Activated naive CD8-positive, alpha-beta T cell treated with anti-CD3 and anti-CD28 coated beads for 36 hours (primary cell): ENCODE data around the gene GGCX. TPM values are rescaled to one million over a fixed set of nuclear protein-coding genes. Genes with fewer than 3 reads are reported as not detected.
A peak's percentile ranks its signal among the peaks of the same experiment; 100 is the strongest.

Source experiments
- DNase-seq: peaks from one replicate; pipeline ENCODE4 v3.0.0; 2021
- H3K27ac Mint-ChIP-seq: one replicate; pipeline ENCODE4 v1.8.0; 2022; ENCODE audit warnings: mild to moderate bottlenecking, moderate library complexity, mixed read lengths
- H3K27me3 Mint-ChIP-seq: one replicate; pipeline ENCODE4 v1.8.0; 2022; ENCODE audit warnings: mild to moderate bottlenecking, mixed read lengths
- H3K36me3 Mint-ChIP-seq: one replicate; pipeline ENCODE4 v1.8.0; 2021; ENCODE audit warnings: mild to moderate bottlenecking, mixed read lengths
- H3K4me1 Mint-ChIP-seq: one replicate; pipeline ENCODE4 v1.8.0; 2021; ENCODE audit warnings: mixed read lengths
- H3K4me3 Mint-ChIP-seq: one replicate; pipeline ENCODE4 v1.8.0; 2022; ENCODE audit warnings: mild to moderate bottlenecking, moderate library complexity, mixed read lengths
- H3K9me3 Mint-ChIP-seq: one replicate; pipeline ENCODE4 v1.8.0; 2022; ENCODE audit warnings: mixed read lengths
- total RNA-seq, 2 experiments: library from RNA; stranded (reverse); gene quantifications; one replicate each; pipeline ENCODE4 v1.2.3, GENCODE V29; 2021

GGCX gene
- total RNA-seq, 2 experiments from 2014 or later: 19.6 to 19.9 TPM

GRCh38 chr2:85584857-85585780 is 23.8 kb upstream of the GGCX start:
- Mint-ChIP-seq H3K4me3 (peak overlapping the region; percentile 82), H3K4me1 (peaks cover 46% of the 10 kb centered on the region), H3K36me3 (peaks cover 18% of the 10 kb centered on the region), H3K27ac (peak overlapping the region; percentile 91), H3K27me3 (no peaks in the 10 kb centered on the region), H3K9me3 (no peaks in the 10 kb centered on the region)
- DNase-seq: peak; percentile 38

- no peaks in the 10 kb centered on the region for H3K27me3 Mint-ChIP-seq
- no peaks in the 10 kb centered on the region for H3K9me3 Mint-ChIP-seq
- H3K36me3 Mint-ChIP-seq: peaks cover 18% of the 10 kb centered on the region
- H3K27ac Mint-ChIP-seq: peak within 1 kb of the TSS; percentile 91
- peak within 1 kb of the TSS; percentile 82 for H3K4me3 Mint-ChIP-seq
- peaks cover 51% of the 10 kb centered on the region for H3K4me1 Mint-ChIP-seq
- peak; percentile 54 for DNase-seq
Measured at GRCh38 chr2:85584354-85584856, 23.1 kb upstream of the GGCX start, which contains the start of gene VAMP5. VAMP5 (plus strand) TSS chr2:85584431; CDS start chr2:85584491, 60 bp downstream.

DNA sequence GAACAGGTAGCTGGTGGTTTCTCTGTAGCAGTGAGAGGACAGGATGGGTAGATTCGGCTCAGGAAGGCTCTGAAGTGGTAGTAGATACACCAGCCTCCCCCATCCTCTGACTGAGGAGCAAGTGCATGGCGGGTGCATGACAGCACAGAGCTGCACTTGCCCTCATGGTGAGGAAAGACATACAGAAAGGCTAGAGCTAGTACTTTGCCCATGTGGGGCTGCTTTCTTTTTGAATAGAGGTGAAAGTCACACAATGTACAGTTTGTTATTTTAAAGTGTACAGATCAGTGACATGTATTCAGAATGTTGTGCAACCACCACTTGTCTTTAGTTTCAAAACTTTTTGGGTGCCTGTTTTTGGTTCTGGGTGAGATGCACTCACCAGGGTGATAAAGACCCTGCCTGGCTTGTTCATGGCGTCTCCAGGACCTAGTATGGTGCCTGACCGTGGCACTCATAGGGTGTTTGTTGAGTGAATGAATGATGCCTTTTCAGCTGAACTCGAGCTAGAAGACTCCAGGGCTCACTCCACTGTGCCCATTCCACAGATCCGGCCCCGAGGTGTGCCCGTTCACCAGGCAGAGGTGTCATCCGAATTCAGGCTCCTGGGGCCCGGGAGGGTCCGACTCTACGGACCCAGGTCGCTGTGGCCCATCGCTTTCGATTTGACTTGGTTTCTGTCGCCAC is 22.5 kb upstream of the GGCX start:
- Mint-ChIP-seq H3K27me3 (no peaks in the 10 kb centered on the region), H3K9me3 (no peaks in the 10 kb centered on the region), H3K27ac (peak overlapping the region; percentile 82), H3K4me1 (peaks cover 57% of the 10 kb centered on the region), H3K4me3 (peak overlapping the region; percentile 78), H3K36me3 (peaks cover 20% of the 10 kb centered on the region)
- no peak for DNase-seq

- no peak overlapping the region for H3K4me3 Mint-ChIP-seq
- H3K27ac Mint-ChIP-seq: no peak overlapping the region
- peaks cover 22% of the 10 kb centered on the region for H3K36me3 Mint-ChIP-seq
- no peaks in the 10 kb centered on the region for H3K9me3 Mint-ChIP-seq
- H3K4me1 Mint-ChIP-seq: peaks cover 58% of the 10 kb centered on the region
- no peaks in the 10 kb centered on the region for H3K27me3 Mint-ChIP-seq
- DNase-seq: no peak
Measured at GRCh38 chr2:85582492-85582891, 21.2 kb upstream of the GGCX start.

- Mint-ChIP-seq H3K36me3 (peaks cover 22% of the 10 kb centered on the region), H3K4me1 (peaks cover 47% of the 10 kb centered on the region), H3K9me3 (no peaks in the 10 kb centered on the region), H3K27ac (peak overlapping the region; percentile 89), H3K27me3 (no peaks in the 10 kb centered on the region), H3K4me3 (no peak overlapping the region)
- DNase-seq: no peak
Measured at GRCh38 chr2:85580206-85580605, 18.9 kb upstream of the GGCX start.

- DNase-seq: no peak
- Mint-ChIP-seq H3K4me3 (peak overlapping the region; percentile 96), H3K9me3 (no peaks in the 10 kb centered on the region), H3K36me3 (peaks cover 22% of the 10 kb centered on the region), H3K27me3 (no peaks in the 10 kb centered on the region), H3K27ac (peak overlapping the region; percentile 89), H3K4me1 (peaks cover 42% of the 10 kb centered on the region)
Measured at GRCh38 chr2:85579266-85579935, 18.1 kb upstream of the GGCX start.

DNA sequence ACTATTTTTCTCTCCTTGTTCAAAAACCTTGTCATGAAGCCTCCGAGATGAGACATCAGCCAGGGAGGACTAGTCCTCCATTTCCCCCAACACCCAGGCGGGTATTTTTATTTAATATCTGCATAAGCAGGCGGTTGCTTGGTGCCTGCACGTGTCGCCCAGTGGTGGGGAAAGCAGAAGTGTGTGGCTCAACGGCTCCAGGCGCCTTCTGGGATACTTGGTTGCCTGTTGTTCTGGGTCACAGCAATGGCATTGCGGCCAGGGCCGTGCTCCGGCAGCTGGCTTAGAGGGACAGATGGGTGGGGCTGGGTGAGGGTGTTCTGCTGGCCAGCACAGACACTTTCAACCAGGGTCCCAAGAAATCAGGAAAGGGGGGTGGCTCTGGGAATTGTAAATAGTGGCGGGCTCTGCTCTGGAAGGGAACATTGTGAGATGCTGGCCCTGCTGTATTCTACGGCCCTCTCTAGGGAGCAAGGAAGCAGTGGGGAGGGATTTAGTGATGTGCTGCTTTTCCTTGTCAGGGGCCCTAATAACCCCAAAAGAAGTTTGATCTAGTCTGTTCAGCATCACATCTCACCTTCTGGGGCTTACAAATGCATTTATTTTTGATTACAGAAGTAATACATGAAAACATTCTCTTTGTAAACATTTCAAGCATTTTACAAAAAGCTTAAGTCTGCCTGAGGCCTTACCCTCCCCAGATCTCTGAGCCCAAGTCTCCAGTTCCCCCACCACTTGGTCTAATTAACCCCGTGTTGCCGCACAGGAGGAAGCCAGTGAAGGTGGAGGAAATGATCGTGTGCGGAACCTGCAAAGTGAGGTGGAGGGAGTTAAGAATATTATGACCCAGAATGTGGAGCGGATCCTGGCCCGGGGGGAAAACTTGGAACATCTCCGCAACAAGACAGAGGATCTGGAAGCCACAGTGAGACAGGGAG is 17.2 kb upstream of the GGCX start:
- H3K4me3 Mint-ChIP-seq: peak overlapping the region; percentile 96
- H3K27me3 Mint-ChIP-seq: no peaks in the 10 kb centered on the region
- H3K36me3 Mint-ChIP-seq: peaks cover 22% of the 10 kb centered on the region
- peak; percentile 32 for DNase-seq
- H3K4me1 Mint-ChIP-seq: peaks cover 37% of the 10 kb centered on the region
- no peaks in the 10 kb centered on the region for H3K9me3 Mint-ChIP-seq
- H3K27ac Mint-ChIP-seq: peak overlapping the region; percentile 89

DNA sequence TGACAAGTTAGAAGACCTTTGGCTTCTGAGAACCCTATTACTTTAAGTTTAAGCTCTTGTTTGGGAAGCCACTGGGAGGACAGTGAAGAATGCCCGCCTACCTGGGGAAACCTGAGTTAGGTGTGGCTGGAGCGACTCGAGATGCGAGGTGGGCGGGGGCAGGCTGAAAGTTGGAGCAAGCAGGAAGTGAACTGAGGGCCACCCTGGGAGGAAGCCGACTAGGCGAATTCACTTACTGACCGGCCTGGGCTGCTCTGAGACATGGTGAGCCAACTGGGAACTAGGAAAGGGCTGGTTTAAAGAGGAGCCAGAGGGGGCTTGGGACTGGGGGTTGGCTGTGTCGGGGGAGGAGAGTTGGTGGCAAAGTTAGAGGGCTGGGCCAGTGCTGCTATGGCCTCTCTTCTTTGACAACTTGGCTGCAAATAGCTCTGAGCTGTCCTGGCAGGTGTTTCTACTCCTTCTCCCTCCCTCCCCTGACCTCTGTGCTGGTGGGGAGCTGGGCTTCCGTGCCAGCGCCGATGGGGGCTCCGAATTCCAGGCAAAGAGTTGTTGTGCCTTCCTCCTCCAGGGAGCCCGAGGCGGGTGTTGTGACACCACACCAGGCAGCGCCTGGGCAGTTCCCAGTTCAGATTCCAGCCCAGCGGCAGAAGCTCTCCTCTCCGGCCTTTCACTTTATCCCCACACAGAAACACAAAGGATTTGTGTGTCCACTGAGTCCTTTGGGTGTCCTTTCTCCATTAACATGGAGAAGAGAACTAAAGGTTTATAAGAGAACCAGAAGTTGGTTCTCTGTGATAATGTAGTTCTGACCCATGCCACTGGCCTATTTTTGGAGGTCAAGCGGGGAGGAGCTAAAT is 16.3 kb upstream of the GGCX start, which contains the start of gene VAMP8:
Gene VAMP8 (plus strand): TSS at position 201 of the 857 bp plus-strand sequence. CDS start 61 bp downstream, at position 262.
- Mint-ChIP-seq H3K9me3 (no peaks in the 10 kb centered on the region), H3K4me1 (peaks cover 32% of the 10 kb centered on the region), H3K4me3 (peak within 1 kb of the TSS; percentile 96), H3K36me3 (peaks cover 15% of the 10 kb centered on the region), H3K27me3 (no peaks in the 10 kb centered on the region), H3K27ac (peak within 1 kb of the TSS; percentile 89)
- peak; percentile 67 for DNase-seq

- H3K27ac Mint-ChIP-seq: peak overlapping the region; percentile 89
Measured at GRCh38 chr2:85577063-85577385, 15.7 kb upstream of the GGCX start.

DNA sequence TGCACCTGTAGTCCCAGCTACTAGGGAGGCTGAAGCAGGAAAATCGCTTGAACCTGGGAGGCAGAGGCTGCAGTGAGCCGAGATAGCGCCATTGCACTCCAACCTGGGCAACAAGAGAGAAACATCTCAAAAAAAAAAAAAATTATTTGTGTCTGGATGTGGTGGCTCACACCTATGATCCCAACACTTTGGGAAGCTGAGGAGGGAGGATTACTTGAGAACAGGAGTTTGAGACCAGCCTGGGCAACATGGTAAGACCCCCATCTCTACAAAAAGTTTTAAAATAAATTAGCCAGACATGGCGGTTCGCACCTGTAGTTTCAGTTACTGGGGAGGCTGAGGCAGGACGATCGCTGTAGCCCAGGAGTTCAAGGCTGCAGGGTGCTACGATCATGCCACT is 14.4 kb upstream of the GGCX start:
- DNase-seq: no peak
- Mint-ChIP-seq H3K27me3 (no peaks in the 10 kb centered on the region), H3K27ac (no peak overlapping the region), H3K4me3 (no peak overlapping the region), H3K4me1 (peaks cover 24% of the 10 kb centered on the region), H3K9me3 (no peaks in the 10 kb centered on the region), H3K36me3 (peaks cover 6% of the 10 kb centered on the region)

More at GRCh38 chr2:85577063-85577385, 15.7 kb upstream of the GGCX start:
- H3K4me3 Mint-ChIP-seq: peak overlapping the region; percentile 96
- no peak for DNase-seq
- H3K27me3 Mint-ChIP-seq: no peaks in the 10 kb centered on the region
- peaks cover 11% of the 10 kb centered on the region for H3K36me3 Mint-ChIP-seq
- H3K4me1 Mint-ChIP-seq: peaks cover 28% of the 10 kb centered on the region
- no peaks in the 10 kb centered on the region for H3K9me3 Mint-ChIP-seq

GRCh38 chr2:85566265-85566664 is 5.0 kb upstream of the GGCX start:
- H3K4me3 Mint-ChIP-seq: no peak overlapping the region
- no peak for DNase-seq
- H3K36me3 Mint-ChIP-seq: no peaks in the 10 kb centered on the region
- H3K4me1 Mint-ChIP-seq: peaks cover 12% of the 10 kb centered on the region
- H3K9me3 Mint-ChIP-seq: no peaks in the 10 kb centered on the region
- H3K27me3 Mint-ChIP-seq: no peaks in the 10 kb centered on the region
- no peak overlapping the region for H3K27ac Mint-ChIP-seq

DNA sequence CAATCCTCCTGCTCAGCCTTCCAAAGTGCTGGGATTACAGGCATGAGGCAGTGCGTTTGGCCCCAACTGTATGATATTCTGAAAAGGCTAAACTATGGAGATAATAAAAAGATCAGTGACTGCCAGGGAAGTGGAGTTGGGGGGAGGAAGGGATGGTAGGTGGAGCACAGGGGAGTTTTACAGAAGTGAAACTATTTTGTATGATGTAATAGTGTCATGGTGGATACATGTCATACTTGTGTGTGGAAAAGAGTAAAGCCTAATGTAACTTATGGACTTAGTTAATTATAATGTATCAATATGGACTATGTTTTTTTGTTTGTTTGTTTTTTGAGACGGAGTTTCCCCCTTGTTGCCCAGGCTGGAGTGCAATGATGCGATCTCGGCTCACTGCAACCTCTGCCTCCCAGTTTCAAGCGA is 2.9 kb upstream of the GGCX start:
- H3K9me3 Mint-ChIP-seq: no peaks in the 10 kb centered on the region
- no peak for DNase-seq
- peak overlapping the region; percentile 18 for H3K27ac Mint-ChIP-seq
- H3K36me3 Mint-ChIP-seq: no peaks in the 10 kb centered on the region
- H3K27me3 Mint-ChIP-seq: no peaks in the 10 kb centered on the region
- H3K4me1 Mint-ChIP-seq: peaks cover 31% of the 10 kb centered on the region
- no peak overlapping the region for H3K4me3 Mint-ChIP-seq

- Mint-ChIP-seq H3K36me3 (peaks cover 3% of the 10 kb centered on the region), H3K9me3 (no peaks in the 10 kb centered on the region), H3K27ac (peak overlapping the region; percentile 95), H3K4me3 (peak overlapping the region; percentile 98), H3K27me3 (no peaks in the 10 kb centered on the region), H3K4me1 (peaks cover 40% of the 10 kb centered on the region)
- DNase-seq: peak; percentile 42
Measured at GRCh38 chr2:85560812-85561279, 447 bp downstream of the GGCX start.
